ENCODE measurements around the gene MAK. TPM values are rescaled to one million over a fixed set of nuclear protein-coding genes. Genes with fewer than 3 reads are reported as not detected.

Gene MAK
- total RNA-seq, 1 experiment from 2014 or later, result 0.20 TPM

GRCh38 chr6:10733151-10733715 is 105.1 kb downstream of the MAK start:
- H4K8ac ChIP-seq (replicated peaks; ENCODE audit: insufficient read length, low read depth, low read length), result no peak overlapping the region
- no peaks in the 10 kb centered on the region for H3K4me1 ChIP-seq (ENCODE audit: insufficient read depth, low read length)
- no peak for TF ChIP-seq CTCF (conservative IDR thresholded peaks at IDR 0.05)
- no peaks in the 10 kb centered on the region for H3K4me1 Mint-ChIP-seq
- H3K79me1 ChIP-seq (ENCODE audit: insufficient read depth, low read depth, low read length, poor library complexity, severe bottlenecking), result no peaks in the 10 kb centered on the region
- H3K9me3 ChIP-seq (ENCODE audit: control insufficient read depth, low read depth, low read length), result no peaks in the 10 kb centered on the region
- H3K9me3 Mint-ChIP-seq, result no peaks in the 10 kb centered on the region
- no peak overlapping the region for H3T11ph ChIP-seq (ENCODE audit: low read length)
- H3K23ac ChIP-seq (ENCODE audit: insufficient read length, low read depth, low read length), result no peak overlapping the region
- H3K23me2 ChIP-seq (ENCODE audit: insufficient read length, low read depth, low read length, poor library complexity, severe bottlenecking), result no peaks in the 10 kb centered on the region
- no peak overlapping the region for H2AK5ac ChIP-seq (ENCODE audit: insufficient read length, low read length)
- H3K4me2 ChIP-seq (ENCODE audit: insufficient read depth, insufficient read length, low read length), result no peak overlapping the region
- no peak overlapping the region for H3K27ac ChIP-seq (ENCODE audit: insufficient read length, low read depth, low read length)
- no peak overlapping the region for H2BK20ac ChIP-seq (ENCODE audit: low read depth, low read length, poor library complexity, severe bottlenecking)
- no peak overlapping the region for H3K14ac ChIP-seq (ENCODE audit: insufficient read depth, low read length)
- H3K27me3 ChIP-seq (ENCODE audit: insufficient read depth, low read length), result no peaks in the 10 kb centered on the region
- H2BK15ac ChIP-seq (ENCODE audit: low read depth, low read length), result no peak overlapping the region
- H2AFZ ChIP-seq (ENCODE audit: low read length), result no peak overlapping the region
- H4K5ac ChIP-seq (ENCODE audit: insufficient read length, low read depth, low read length), result no peak overlapping the region
- H2BK5ac ChIP-seq (ENCODE audit: insufficient read length, low read length), result no peak overlapping the region
- H2BK120ac ChIP-seq (ENCODE audit: low read depth, low read length, poor library complexity, severe bottlenecking), result no peak overlapping the region
- H2BK12ac ChIP-seq (ENCODE audit: insufficient read length, low read depth, low read length), result no peak overlapping the region
- no peak overlapping the region for H3K4me3 Mint-ChIP-seq
- H4K91ac ChIP-seq (ENCODE audit: insufficient read length, low read depth, low read length), result no peak overlapping the region
- no CpG with 5 or more reads among the region's 17 CpGs for WGBS (ENCODE audit: extremely low coverage, insufficient read length, low lambda C conversion rate)
- H3K56ac ChIP-seq (ENCODE audit: insufficient read length, low read depth, low read length), result no peak overlapping the region
- H3K36me3 Mint-ChIP-seq (ENCODE audit: insufficient read depth in 1 of 3, low read depth in 3 of 3), result peaks cover 20 to 42% (median 40%) of the 10 kb centered on the region in 3 experiments; a peak in 6 of 7 replicates
- H3K27me3 Mint-ChIP-seq (ENCODE audit: low read depth), result no peaks in the 10 kb centered on the region
- H3K27ac Mint-ChIP-seq, result peak overlapping the region in 1 of 3 experiments; percentile 58; a peak in 2 of 7 replicates
- no peak overlapping the region for H3K9ac ChIP-seq (ENCODE audit: extremely low read depth, insufficient read length, low read length)
- H3K79me2 ChIP-seq (ENCODE audit: insufficient read depth, low read length), result no peaks in the 10 kb centered on the region
- no peak for DNase-seq
- H3K4ac ChIP-seq (ENCODE audit: low read depth, low read length), result no peak overlapping the region
- no peaks in the 10 kb centered on the region for H4K20me1 ChIP-seq (ENCODE audit: control insufficient read depth, insufficient read depth, insufficient read length)
- H3K18ac ChIP-seq (ENCODE audit: insufficient read length, low read depth, low read length), result no peak overlapping the region
